Mammary epithelial cell (primary cell): ENCODE measurements around the gene HHAT.

ENCODE experiments used
- CTCF ChIP-seq, 2 donors: IDR thresholded peaks in 1 of 2; conservative IDR thresholded peaks in 1 of 2; 2 replicates each; pipeline ENCODE4 v1.5.1; 2011 to 2012; ENCODE audit warnings: inconsistent platforms in 2 of 2, low read length in 2 of 2, mild to moderate bottlenecking in 2 of 2, control low read depth in 1 of 2, low read depth in 1 of 2; ENCODE audit not compliant: insufficient read depth in 1 of 2; ENCODE audit errors: extremely low read depth in 1 of 2
- EZH2 ChIP-seq: IDR thresholded peaks from 2 replicates; pipeline ENCODE4 v1.6.1; 2012; ENCODE audit warnings: low read length, inconsistent platforms, borderline replicate concordance

- TF ChIP-seq EZH2 (no peak), CTCF (conservative IDR thresholded peaks at IDR 0.05 in 1 of 2, IDR thresholded peaks at IDR 0.05 in 1 of 2; ENCODE audit: extremely low read depth in 1 of 2, insufficient read depth in 1 of 2, low read depth in 1 of 2, low read length in 2 of 2) (no peak)
Measured at GRCh38 chr1:210311726-210312493, 16.8 kb upstream of the HHAT start.
